GM12878 (cell line): ENCODE data around the gene STK11.

Source experiments
- ELK1 ChIP-seq: IDR thresholded peaks from 2 replicates; pipeline ENCODE4 v1.6.1; 2012; ENCODE audit warnings: low read depth, low read length, improper control_type of control experiment
- EP300 ChIP-seq, 2 experiments: fragments of 150-350 bp in 1 of 2; IDR thresholded peaks; 2 replicates each; pipeline ENCODE4 v1.6.1; 2011 to 2012; ENCODE audit warnings: low read depth in 2 of 2, low read length in 2 of 2, borderline replicate concordance in 1 of 2, improper control_type of control experiment in 1 of 2, inconsistent platforms in 1 of 2; ENCODE audit not compliant: control insufficient read depth in 1 of 2
- JUND ChIP-seq: IDR thresholded peaks from 2 replicates; pipeline ENCODE4 v1.6.1; 2012; ENCODE audit warnings: low read depth, mild to moderate bottlenecking, low read length, improper control_type of control experiment, moderate library complexity
- PKNOX1 ChIP-seq: fragments of 450-650 bp; IDR thresholded peaks from 2 replicates; pipeline ENCODE4 v1.6.1; 2016; ENCODE audit warnings: mild to moderate bottlenecking
- POLR2A ChIP-seq: IDR thresholded peaks from 2 replicates; pipeline ENCODE4 v1.6.1; 2011; ENCODE audit warnings: low read depth, mild to moderate bottlenecking, low read length
- TAF1 ChIP-seq: IDR thresholded peaks from 2 replicates; pipeline ENCODE4 v1.6.1; 2011; ENCODE audit warnings: mild to moderate bottlenecking, low read depth, low read length, borderline replicate concordance

GRCh38 chr19:1219786-1220476 is 14.4 kb downstream of the STK11 start:
- TF ChIP-seq EP300 (IDR thresholded peaks at IDR 0.05; ENCODE audit: borderline replicate concordance in 1 of 2, control insufficient read depth in 1 of 2, low read depth in 2 of 2, low read length in 2 of 2) (no peak), POLR2A (0 out of 2 replicates have a peak, but pooled peaks have one; percentile 11), TAF1 (no peak), ELK1 (no peak), PKNOX1 (no peak), JUND (no peak)
